A549 (cell line): Measurements from ENCODE around the gene TUSC2. TPM values are rescaled to one million over a fixed set of nuclear protein-coding genes. Genes with fewer than 3 reads are reported as not detected.
A peak's percentile ranks its signal among the peaks of the same experiment; 100 is the strongest.

ENCODE experiments used
- ATAC-seq, 2 experiments: fragments of 200-7000 bp in 1 of 2; fragments of >200 bp in 1 of 2; cut with Nextera tagmentation in 1 of 2; cut with Tn5 transposase in 1 of 2; 3 replicates each; pipeline versions ENCODE4 v1.8.0 to v1.9.1; 2018 to 2020; ENCODE audit warnings: mild to moderate bottlenecking in 1 of 2, moderate library complexity in 1 of 2
- CTCF ChIA-PET: fragments of 300-600 bp; sonication (Branson Sonifier 250); formaldehyde crosslinking; extraction: SDS; loops from one replicate; lab custom pipeline; 2021; ENCODE audit warnings: antibody characterized with exemption, inconsistent platforms; lab: Yijun Ruan, JAX
- POLR2A ChIA-PET: fragments of 350-600 bp; formaldehyde crosslinking; extraction: SDS; loops from one replicate; lab custom pipeline; 2021; ENCODE audit warnings: antibody characterized with exemption, inconsistent platforms; lab: Yijun Ruan, JAX
- DNase-seq, 2 experiments: peaks; one replicate each; pipeline versions ENCODE4 v3.0.0 to v3.0.0-alpha.2; 2011 to 2016; ENCODE audit warnings: low read depth in 1 of 2, low spot score in 1 of 2
- FAIRE-seq: peaks from 2 replicates; lab custom pipeline; 2011; peaks lifted over from hg19 to GRCh38; lab: Jason Lieb, UNC
- H3K27ac ChIP-seq, 2 experiments: fragments of >200 bp; sonication (Bioruptor Twin); formaldehyde crosslinking; 3 replicates each; pipeline ENCODE4 v1.5.1; 2016 to 2017
- H3K4me1 ChIP-seq: fragments of >200 bp; sonication (Bioruptor Twin); formaldehyde crosslinking; 3 replicates; pipeline ENCODE4 v1.6.1; 2016
- H3K4me2 ChIP-seq: fragments of >200 bp; sonication (Bioruptor Twin); formaldehyde crosslinking; 3 replicates; pipeline ENCODE4 v1.6.1; 2016
- H3K4me3 ChIP-seq: fragments of >200 bp; sonication (Bioruptor Twin); formaldehyde crosslinking; 3 replicates; pipeline ENCODE4 v1.5.1; 2016
- H3K9me3 ChIP-seq: fragments of >200 bp; sonication (Bioruptor Twin); formaldehyde crosslinking; 3 replicates; pipeline ENCODE4 v1.6.1; 2016
- BCL3 ChIP-seq: fragments of >200 bp; sonication (Bioruptor Twin); formaldehyde crosslinking; IDR thresholded peaks from 3 replicates; pipeline ENCODE4 v1.6.1; 2016
- BHLHE40 ChIP-seq: IDR thresholded peaks from 2 replicates; pipeline ENCODE4 v1.6.1; 2012; ENCODE audit warnings: low read depth, low read length, inconsistent platforms
- CHD2 ChIP-seq: fragments of 150-350 bp; IDR thresholded peaks from 2 replicates; pipeline ENCODE4 v1.6.1; 2014; ENCODE audit warnings: low read length; ENCODE audit not compliant: partially characterized antibody
- EHF ChIP-seq: fragments of 250-450 bp; sonication (Bioruptor Pico); IDR thresholded peaks from 2 replicates; pipeline ENCODE4 v1.5.0; 2020; ENCODE audit warnings: mild to moderate bottlenecking
- ESRRA ChIP-seq: fragments of 150-350 bp; IDR thresholded peaks from 2 replicates; pipeline ENCODE4 v1.6.1; 2014; ENCODE audit warnings: mild to moderate bottlenecking, low read length, borderline replicate concordance
- FOSL2 ChIP-seq, 2 experiments: fragments of 450-650 bp in 1 of 2; fragments of >200 bp in 1 of 2; sonication (Bioruptor Twin) in 1 of 2; formaldehyde crosslinking; IDR thresholded peaks; 2 replicates each; pipeline versions ENCODE4 v1.5.0 to v1.6.1; 2016 to 2020; ENCODE audit warnings: mild to moderate bottlenecking in 1 of 2, moderate library complexity in 1 of 2
- HMGXB4 ChIP-seq: fragments of 250-450 bp; sonication (Bioruptor Pico); IDR thresholded peaks from 2 replicates; pipeline ENCODE4 v1.5.0; 2021; ENCODE audit warnings: mild to moderate bottlenecking, moderate library complexity, borderline replicate concordance
- HOXA7 ChIP-seq: fragments of 250-450 bp; sonication (Bioruptor Pico); IDR thresholded peaks from 2 replicates; pipeline ENCODE4 v1.5.0; 2020; ENCODE audit warnings: mild to moderate bottlenecking, moderate library complexity
- KDM1A ChIP-seq: fragments of 200-600 bp; sonication (generic); IDR thresholded peaks from 2 replicates; pipeline ENCODE4 v1.6.1; 2016; ENCODE audit warnings: low read depth, mild to moderate bottlenecking
- NPAS2 ChIP-seq: fragments of 250-450 bp; sonication (Bioruptor Pico); IDR thresholded peaks from 2 replicates; pipeline ENCODE4 v1.8.0; 2022; ENCODE audit warnings: mild to moderate bottlenecking, moderate library complexity, borderline replicate concordance
- POLR2A ChIP-seq: IDR thresholded peaks from 2 replicates; pipeline ENCODE4 v1.6.1; 2012; ENCODE audit warnings: mild to moderate bottlenecking, low read length
- RAD21 ChIP-seq, 2 experiments: fragments of >200 bp in 1 of 2; sonication (Bioruptor Twin) in 1 of 2; formaldehyde crosslinking in 1 of 2; IDR thresholded peaks in 1 of 2; conservative IDR thresholded peaks in 1 of 2; 2 replicates in 1 of 2; 3 replicates in 1 of 2; pipeline ENCODE4 v1.6.1; 2012 to 2018; ENCODE audit warnings: inconsistent platforms in 1 of 2
- RCOR1 ChIP-seq: fragments of 150-350 bp; IDR thresholded peaks from 2 replicates; pipeline ENCODE4 v1.6.1; 2014; ENCODE audit warnings: antibody characterized with exemption, low read length, low read depth
- WGBS: methylation state at CpG from one replicate; pipeline ENCODE4 v1.1.6; 2017; ENCODE audit errors: missing lambda C conversion rate; 5-methylcytosine and 5-hydroxymethylcytosine counted together
- polyA plus RNA-seq, 4 experiments: library from polyadenylated mRNA; depleted of rRNA in 3 of 4; stranded (reverse); fragments of >200 nt; fragmentation: RNase III in 1 of 4; extraction: RNeasy Plus Mini Kit Qiagen cat#74134 plus additional on column Dnase treatment in 1 of 4; gene quantifications; 2 replicates in 3 of 4; 3 replicates in 1 of 4; pipeline ENCODE4 v1.2.3, GENCODE V29; 2011 to 2017
- TF ChIP-seq, protein P1 (sequence below): IDR thresholded peaks from 2 replicates; pipeline ENCODE4 v1.6.1; 2012
- TF ChIP-seq, protein P2 (sequence below): fragments of >200 bp; sonication (Bioruptor Twin); formaldehyde crosslinking; IDR thresholded peaks from 3 replicates; pipeline ENCODE4 v1.5.1; 2016
- TF ChIP-seq, protein P3 (sequence below): fragments of 200-600 bp; sonication (generic); IDR thresholded peaks from 2 replicates; pipeline ENCODE4 v1.6.1; 2016; ENCODE audit warnings: antibody characterized with exemption, mild to moderate bottlenecking, moderate library complexity

The TUSC2 gene
- polyA plus RNA-seq, 2 of the 4 experiments (the other 2 are of a cell fraction), result 18.2 to 23.5 TPM

GRCh38 chr3:50370594-50370993, 42.6 kb upstream of the TUSC2 start:
- Histone ChIP-seq H3K27ac (no peak overlapping the region), H3K4me2 (no peak overlapping the region), H3K4me1 (peaks cover 9% of the 10 kb centered on the region; the same call in 2 of the 3 replicates), H3K4me3 (no peak overlapping the region), H3K9me3 (no peaks in the 10 kb centered on the region)
- ChIA-PET CTCF (interaction anchor here (1.0 to 1.5 kb wide), 5 partner anchors 65 to 181 kb away, joined by 3 to 4 read pairs (median 3); no protein-coding TSS in a partner anchor), POLR2A (no interaction called here)
- WGBS, result 36% methylated on average over 11 of the region's 14 CpGs
- no peak for FAIRE-seq
- peak in 1 of 2 experiments; percentile 45 for DNase-seq
- ATAC-seq, result peak in 1 of 2 experiments; percentile 52; a peak in 3 of 6 replicates
- no peak for TF ChIP-seq POLR2A
- peak in 1 of 2 experiments; percentile 34; a peak in 1 of 5 replicates for TF ChIP-seq RAD21 (conservative IDR thresholded peaks at IDR 0.05 in 1 of 2, IDR thresholded peaks at IDR 0.05 in 1 of 2)

DNA sequence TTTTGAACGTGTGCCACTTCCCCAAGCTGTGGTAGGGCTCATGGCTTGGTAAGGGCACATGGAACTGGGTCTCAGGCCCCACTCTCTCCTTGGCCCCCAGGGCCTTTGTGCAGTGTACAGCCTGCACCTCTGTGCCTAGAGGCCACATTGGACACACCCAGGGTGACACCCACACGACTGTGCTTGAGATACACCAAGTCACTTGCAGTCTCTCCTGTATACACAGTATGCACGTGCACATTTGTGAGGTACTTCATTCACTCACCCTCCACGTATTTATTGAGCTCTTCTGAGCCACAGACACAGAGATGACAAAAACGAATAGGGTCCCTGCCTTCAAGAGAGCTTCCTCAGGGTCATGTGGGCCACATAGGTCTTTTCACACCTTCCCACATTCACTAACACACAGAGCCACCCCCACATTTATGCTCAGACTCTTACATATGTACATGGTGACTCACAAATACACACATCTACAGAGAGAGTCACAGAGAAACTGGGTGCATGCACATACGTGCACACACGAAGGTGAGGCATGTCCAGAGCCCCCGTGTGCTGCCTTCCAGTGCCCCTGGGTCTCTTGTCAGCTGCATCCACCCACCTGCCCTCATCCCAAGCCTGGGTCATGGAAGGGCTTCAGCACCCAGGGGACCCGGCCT, 41.1 kb upstream of the TUSC2 start:
- FAIRE-seq, result no peak
- TF ChIP-seq, protein P1, sequence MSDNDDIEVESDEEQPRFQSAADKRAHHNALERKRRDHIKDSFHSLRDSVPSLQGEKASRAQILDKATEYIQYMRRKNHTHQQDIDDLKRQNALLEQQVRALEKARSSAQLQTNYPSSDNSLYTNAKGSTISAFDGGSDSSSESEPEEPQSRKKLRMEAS, result no peak
- TF ChIP-seq BCL3 (no peak), NPAS2 (CRISPR knock-in tag) (no peak), HOXA7 (CRISPR knock-in tag) (no peak), RCOR1 (no peak), FOSL2 (IDR thresholded peaks at IDR 0.05) (no peak), FOSL2 (CRISPR knock-in tag; IDR thresholded peaks at IDR 0.05) (no peak)
- POLR2A ChIA-PET, result no interaction called here
- Histone ChIP-seq H3K9me3 (no peaks in the 10 kb centered on the region), H3K27ac (no peak overlapping the region), H3K4me1 (peaks cover 9% of the 10 kb centered on the region; the same call in 2 of the 3 replicates), H3K4me2 (no peak overlapping the region), H3K4me3 (no peak overlapping the region)
- CTCF ChIA-PET, result interaction anchor here (1.3 to 1.6 kb wide), 3 partner anchors 10 to 247 kb away, joined by 3 to 5 read pairs (median 4); partner anchors contain the start of gene TMEM115
- ATAC-seq, result no peak
- 38% methylated on average over 8 of the region's 9 CpGs for WGBS
- no peak for DNase-seq

DNA sequence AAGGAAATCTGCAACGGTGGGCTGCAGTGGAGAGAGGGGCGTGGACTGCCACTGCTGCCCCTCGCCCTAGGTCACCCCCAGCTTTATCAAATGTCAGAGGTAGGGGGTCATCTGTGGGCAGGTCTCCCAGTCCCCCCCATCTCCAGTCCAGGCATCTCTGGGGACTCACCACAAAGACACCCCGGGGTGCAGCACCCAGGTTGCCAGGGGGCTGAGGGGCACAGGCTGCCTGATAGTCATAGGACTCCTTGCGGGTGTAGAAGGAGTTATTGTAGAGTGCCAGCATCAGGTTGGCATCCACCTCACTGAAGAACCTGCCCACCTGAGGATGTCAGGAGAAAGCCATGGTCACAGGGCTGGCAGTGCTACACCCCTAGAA, 37.8 kb upstream of the TUSC2 start:
- 67% methylated on average over 3 of the region's 5 CpGs for WGBS
- no peak for FAIRE-seq
- H3K27ac ChIP-seq, result no peak overlapping the region
- ChIA-PET CTCF (interaction anchor here (1.0 to 4.1 kb wide), 3 partner anchors 19 to 248 kb away, joined by 4 to 14 read pairs (median 4); no protein-coding TSS in a partner anchor), POLR2A (no interaction called here)
- no peak overlapping the region for H3K4me2 ChIP-seq
- no peaks in the 10 kb centered on the region for H3K9me3 ChIP-seq
- H3K4me3 ChIP-seq, result no peak overlapping the region
- no peak for TF ChIP-seq CHD2
- TF ChIP-seq, protein P1, result no peak
- no peak for TF ChIP-seq BHLHE40
- TF ChIP-seq HMGXB4 (CRISPR knock-in tag), result no peak
- TF ChIP-seq, protein P2, sequence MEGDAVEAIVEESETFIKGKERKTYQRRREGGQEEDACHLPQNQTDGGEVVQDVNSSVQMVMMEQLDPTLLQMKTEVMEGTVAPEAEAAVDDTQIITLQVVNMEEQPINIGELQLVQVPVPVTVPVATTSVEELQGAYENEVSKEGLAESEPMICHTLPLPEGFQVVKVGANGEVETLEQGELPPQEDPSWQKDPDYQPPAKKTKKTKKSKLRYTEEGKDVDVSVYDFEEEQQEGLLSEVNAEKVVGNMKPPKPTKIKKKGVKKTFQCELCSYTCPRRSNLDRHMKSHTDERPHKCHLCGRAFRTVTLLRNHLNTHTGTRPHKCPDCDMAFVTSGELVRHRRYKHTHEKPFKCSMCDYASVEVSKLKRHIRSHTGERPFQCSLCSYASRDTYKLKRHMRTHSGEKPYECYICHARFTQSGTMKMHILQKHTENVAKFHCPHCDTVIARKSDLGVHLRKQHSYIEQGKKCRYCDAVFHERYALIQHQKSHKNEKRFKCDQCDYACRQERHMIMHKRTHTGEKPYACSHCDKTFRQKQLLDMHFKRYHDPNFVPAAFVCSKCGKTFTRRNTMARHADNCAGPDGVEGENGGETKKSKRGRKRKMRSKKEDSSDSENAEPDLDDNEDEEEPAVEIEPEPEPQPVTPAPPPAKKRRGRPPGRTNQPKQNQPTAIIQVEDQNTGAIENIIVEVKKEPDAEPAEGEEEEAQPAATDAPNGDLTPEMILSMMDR, result no peak
- no peak for TF ChIP-seq ESRRA
- no peak for TF ChIP-seq KDM1A
- TF ChIP-seq, protein P3, sequence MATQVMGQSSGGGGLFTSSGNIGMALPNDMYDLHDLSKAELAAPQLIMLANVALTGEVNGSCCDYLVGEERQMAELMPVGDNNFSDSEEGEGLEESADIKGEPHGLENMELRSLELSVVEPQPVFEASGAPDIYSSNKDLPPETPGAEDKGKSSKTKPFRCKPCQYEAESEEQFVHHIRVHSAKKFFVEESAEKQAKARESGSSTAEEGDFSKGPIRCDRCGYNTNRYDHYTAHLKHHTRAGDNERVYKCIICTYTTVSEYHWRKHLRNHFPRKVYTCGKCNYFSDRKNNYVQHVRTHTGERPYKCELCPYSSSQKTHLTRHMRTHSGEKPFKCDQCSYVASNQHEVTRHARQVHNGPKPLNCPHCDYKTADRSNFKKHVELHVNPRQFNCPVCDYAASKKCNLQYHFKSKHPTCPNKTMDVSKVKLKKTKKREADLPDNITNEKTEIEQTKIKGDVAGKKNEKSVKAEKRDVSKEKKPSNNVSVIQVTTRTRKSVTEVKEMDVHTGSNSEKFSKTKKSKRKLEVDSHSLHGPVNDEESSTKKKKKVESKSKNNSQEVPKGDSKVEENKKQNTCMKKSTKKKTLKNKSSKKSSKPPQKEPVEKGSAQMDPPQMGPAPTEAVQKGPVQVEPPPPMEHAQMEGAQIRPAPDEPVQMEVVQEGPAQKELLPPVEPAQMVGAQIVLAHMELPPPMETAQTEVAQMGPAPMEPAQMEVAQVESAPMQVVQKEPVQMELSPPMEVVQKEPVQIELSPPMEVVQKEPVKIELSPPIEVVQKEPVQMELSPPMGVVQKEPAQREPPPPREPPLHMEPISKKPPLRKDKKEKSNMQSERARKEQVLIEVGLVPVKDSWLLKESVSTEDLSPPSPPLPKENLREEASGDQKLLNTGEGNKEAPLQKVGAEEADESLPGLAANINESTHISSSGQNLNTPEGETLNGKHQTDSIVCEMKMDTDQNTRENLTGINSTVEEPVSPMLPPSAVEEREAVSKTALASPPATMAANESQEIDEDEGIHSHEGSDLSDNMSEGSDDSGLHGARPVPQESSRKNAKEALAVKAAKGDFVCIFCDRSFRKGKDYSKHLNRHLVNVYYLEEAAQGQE, result no peak
- TF ChIP-seq EHF, result no peak
- no peaks in the 10 kb centered on the region for H3K4me1 ChIP-seq
- ATAC-seq, result no peak
- no peak for DNase-seq
